K562 (cell line): ENCODE data around the gene SLC43A1. TPM values are rescaled to one million over a fixed set of nuclear protein-coding genes. Genes with fewer than 3 reads are reported as not detected.

Experiments
- ATAC-seq: fragments of 200-7000 bp; cut with Tn5 transposase; 3 replicates; pipeline ENCODE4 v1.9.1; 2020; ENCODE audit warnings: moderate library complexity
- BruUV-seq: library from RNA; stranded (reverse); fragments of 400-500 nt; replicated peaks from 2 replicates; lab custom pipeline; 2021; lab: Mats Ljungman, UMichigan
- CTCF ChIA-PET: fragments of 300-600 bp; formaldehyde crosslinking; extraction: SDS; loops from one replicate; lab custom pipeline; 2021; ENCODE audit warnings: low intra/inter-chr PET ratio; lab: Yijun Ruan, JAX
- POLR2A ChIA-PET: fragments of 300-600, 350-650 bp; sonication (Branson Sonifier 250); formaldehyde crosslinking; extraction: SDS; loops from one replicate; lab custom pipeline; 2021; ENCODE audit warnings: antibody characterized with exemption, inconsistent platforms; lab: Yijun Ruan, JAX
- DNase-seq, 4 experiments: peaks; one replicate each; pipeline versions ENCODE4 v3.0.0 to v3.0.0-alpha.2; 2011 to 2018; ENCODE audit warnings: low spot score in 3 of 4, mixed read lengths in 3 of 4; ENCODE audit errors: extremely low read depth in 1 of 4
- FAIRE-seq: peaks from 2 replicates; lab custom pipeline; 2011; peaks lifted over from hg19 to GRCh38; lab: Jason Lieb, UNC
- H2AFZ ChIP-seq: 2 replicates; pipeline ENCODE4 v1.6.0; 2011; ENCODE audit warnings: low read depth, low read length, control low read depth, inconsistent platforms
- H3K27ac ChIP-seq: fragments of 200-600 bp; 3 replicates; pipeline ENCODE4 v1.8.0; 2011; ENCODE audit warnings: low read depth, mild to moderate bottlenecking, control low read depth, inconsistent platforms, low read length, moderate library complexity, mixed read lengths; ENCODE audit errors: extremely low read depth
- H3K27me3 ChIP-seq, 2 experiments: fragments of 300-600 bp in 1 of 2; 2 replicates in 1 of 2; 3 replicates in 1 of 2; pipeline versions ENCODE4 v1.6.0 to v1.8.0; 2011; ENCODE audit warnings: inconsistent platforms in 2 of 2, low read length in 2 of 2, mild to moderate bottlenecking in 1 of 2, mixed read lengths in 1 of 2, moderate library complexity in 1 of 2; ENCODE audit not compliant: control insufficient read depth in 2 of 2, insufficient read depth in 2 of 2
- H3K36me3 ChIP-seq: fragments of 300-600 bp; 3 replicates; pipeline ENCODE4 v1.8.0; 2011; ENCODE audit warnings: mild to moderate bottlenecking, low read length, inconsistent platforms; ENCODE audit not compliant: control insufficient read depth, insufficient read depth
- H3K4me1 ChIP-seq, 2 experiments: fragments of 200-600 bp in 1 of 2; replicated peaks in 1 of 2; 2 replicates in 1 of 2; 3 replicates in 1 of 2; pipeline versions ENCODE4 v1.5.1 to v1.8.0; 2011; ENCODE audit warnings: inconsistent platforms in 2 of 2, low read length in 2 of 2, mild to moderate bottlenecking in 1 of 2, mixed read lengths in 1 of 2, moderate library complexity in 1 of 2; ENCODE audit not compliant: control insufficient read depth in 2 of 2, insufficient read depth in 2 of 2
- H3K4me2 ChIP-seq: 2 replicates; pipeline ENCODE4 v1.6.1; 2011; ENCODE audit warnings: low read length, control low read depth, inconsistent platforms, mixed read lengths; ENCODE audit not compliant: insufficient read depth
- H3K4me3 ChIP-seq: fragments of 200-600 bp; sonication (generic), shearing (Covaris generic); 2 replicates; pipeline ENCODE4 v1.5.1; 2016; ENCODE audit warnings: control low read depth, inconsistent platforms
- H3K79me2 ChIP-seq: fragments of 200-600 bp; 3 replicates; pipeline ENCODE4 v1.8.0; 2011; ENCODE audit warnings: low read length, inconsistent platforms; ENCODE audit not compliant: control insufficient read depth, insufficient read depth
- H3K9ac ChIP-seq, 2 experiments: 2 replicates each; pipeline versions ENCODE4 v1.6.0 to v1.6.1; 2011; ENCODE audit warnings: low read depth in 2 of 2, low read length in 2 of 2, control low read depth in 1 of 2, inconsistent platforms in 1 of 2, mild to moderate bottlenecking in 1 of 2, mixed read lengths in 1 of 2; ENCODE audit not compliant: insufficient read depth in 1 of 2
- H3K9me1 ChIP-seq: one replicate; pipeline ENCODE4 v1.6.0; 2011; ENCODE audit warnings: inconsistent platforms, mild to moderate bottlenecking, low read length, moderate library complexity; ENCODE audit not compliant: control insufficient read depth, insufficient read depth
- H3K9me3 ChIP-seq: replicated peaks from 2 replicates; pipeline ENCODE4 v1.5.1; 2011; ENCODE audit warnings: low read depth, low read length, inconsistent platforms; ENCODE audit not compliant: control insufficient read depth, insufficient read depth
- H4K20me1 ChIP-seq: replicated peaks from 2 replicates; pipeline ENCODE4 v1.6.1; 2011; ENCODE audit warnings: low read length, inconsistent platforms, mixed read lengths; ENCODE audit not compliant: control insufficient read depth, insufficient read depth
- ELF1 ChIP-seq: fragments of 200-800 bp; sonication (Bioruptor generic); IDR thresholded peaks from 2 replicates; pipeline ENCODE4 v1.6.1; 2016; ENCODE audit warnings: missing genetic modification characterization, missing compliant biosample characterization
- POLR2G ChIP-seq: fragments of 200-400 bp; formaldehyde crosslinking; IDR thresholded peaks from 2 replicates; pipeline ENCODE4 v1.6.1; 2017; ENCODE audit warnings: low read depth, mild to moderate bottlenecking, antibody characterized with exemption, low read length, moderate library complexity
- SPI1 ChIP-seq: IDR thresholded peaks from 2 replicates; pipeline ENCODE4 v1.6.1; 2011; ENCODE audit warnings: low read depth, low read length, control low read depth, borderline replicate concordance
- ZNF311 ChIP-seq: fragments of 250-450 bp; sonication (Bioruptor Pico); IDR thresholded peaks from 2 replicates; pipeline ENCODE4 v1.4.0; 2020; ENCODE audit warnings: mild to moderate bottlenecking, moderate library complexity
- ZNF316 ChIP-seq: fragments of 450-650 bp; IDR thresholded peaks from 2 replicates; pipeline ENCODE4 v1.6.1; 2016
- ZNF507 ChIP-seq: conservative IDR thresholded peaks from 2 replicates; pipeline ENCODE4 v1.6.1; 2017; ENCODE audit warnings: missing genetic modification characterization, missing compliant biosample characterization
- WGBS: fragments of 100-300 bp; shearing (Covaris generic); methylation state at CpG from one replicate; pipeline ENCODE4 v1.1.6; 2016; ENCODE audit warnings: low coverage, mixed read lengths; ENCODE audit not compliant: insufficient coverage; ENCODE audit errors: missing lambda C conversion rate; 5-methylcytosine and 5-hydroxymethylcytosine counted together
- in situ Hi-C: fragments of 300-500 bp; cut with MboI; formaldehyde crosslinking; loops from 4 replicates; pipeline ENCODE4 v1.15.0; 2018; ENCODE audit warnings: inconsistent platforms, mixed read lengths
- intact Hi-C: fragments of 100-400 bp; cut with micrococcal nuclease; formaldehyde crosslinking; loops from 2 replicates; pipeline ENCODE4 v1.14.2; 2022
- polyA plus RNA-seq, 8 experiments: library from polyadenylated mRNA; depleted of rRNA in 4 of 8; stranded (reverse) in 5 of 8; unstranded in 3 of 8; fragments of >200 nt; fragmentation: Nextera tagmentation in 2 of 8; fragmentation: Illumina TruSeq in 1 of 8; extraction: Ambion mirVana in 2 of 8; extraction: Trizol in 1 of 8; gene quantifications; 2 replicates each; pipeline versions ENCODE4 v1.2.1 to v1.2.3, GENCODE V29; 2011 to 2014; ENCODE audit warnings: inconsistent platforms in 1 of 8, missing spikeins in 1 of 8
- total RNA-seq, 7 experiments: library from RNA; depleted of rRNA in 6 of 7; stranded (reverse); fragments of >200 nt in 6 of 7; fragmentation: Illumina TruSeq in 2 of 7; extraction: Trizol in 2 of 7; gene quantifications; 2 replicates each; pipeline versions ENCODE4 v1.2.1 to v1.2.3, GENCODE V29; 2011 to 2021; ENCODE audit warnings: low replicate concordance in 1 of 7
- TF ChIP-seq, protein P1 (sequence below): sonication (generic); formaldehyde crosslinking; IDR thresholded peaks from 2 replicates; pipeline ENCODE4 v1.4.0; 2020; ENCODE audit warnings: mild to moderate bottlenecking, missing genetic modification reagents
- TF ChIP-seq, protein P2 (sequence below): fragments of 450-650 bp; IDR thresholded peaks from 2 replicates; pipeline ENCODE4 v1.6.1; 2014; ENCODE audit warnings: low read depth, mild to moderate bottlenecking, moderate library complexity, borderline replicate concordance
- TF ChIP-seq, protein P3 (sequence below): fragments of 250-450 bp; sonication (Bioruptor Pico); IDR thresholded peaks from 2 replicates; pipeline ENCODE4 v1.8.0; 2021; ENCODE audit warnings: mild to moderate bottlenecking, moderate library complexity
- TF ChIP-seq, protein P4 (sequence below): sonication (generic); formaldehyde crosslinking; IDR thresholded peaks from 2 replicates; pipeline ENCODE4 v1.8.0; 2022; ENCODE audit warnings: missing genetic modification reagents, mild to moderate bottlenecking, moderate library complexity, borderline replicate concordance
- TF ChIP-seq, protein P5 (sequence below): fragments of 250-450 bp; sonication (Bioruptor Pico); IDR thresholded peaks from 2 replicates; pipeline ENCODE4 v1.4.0; 2020

Gene SLC43A1
- total and polyA plus RNA-seq, 9 of the 15 experiments (the other 6 are each of a cell fraction or from before 2014, with no cell fraction given), result 2.6 to 41.8 (median 24.6) TPM

DNA sequence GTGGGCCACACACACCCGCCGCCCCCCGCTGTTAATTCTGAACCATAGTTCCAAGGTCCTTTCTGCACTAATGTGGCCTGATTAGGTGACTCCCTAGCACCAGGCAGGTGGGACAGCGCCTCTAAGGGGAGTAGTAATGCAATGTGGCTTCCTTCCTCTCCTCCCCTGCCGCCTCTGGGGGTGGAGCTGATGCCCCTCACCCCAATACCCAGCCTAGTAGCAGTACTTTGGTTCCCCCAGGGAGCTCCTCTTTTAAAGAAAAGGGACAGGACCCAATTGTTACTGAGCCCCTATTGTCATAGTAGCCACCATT is 40.7 kb downstream of the SLC43A1 start (continued):
- TF ChIP-seq, protein P1, sequence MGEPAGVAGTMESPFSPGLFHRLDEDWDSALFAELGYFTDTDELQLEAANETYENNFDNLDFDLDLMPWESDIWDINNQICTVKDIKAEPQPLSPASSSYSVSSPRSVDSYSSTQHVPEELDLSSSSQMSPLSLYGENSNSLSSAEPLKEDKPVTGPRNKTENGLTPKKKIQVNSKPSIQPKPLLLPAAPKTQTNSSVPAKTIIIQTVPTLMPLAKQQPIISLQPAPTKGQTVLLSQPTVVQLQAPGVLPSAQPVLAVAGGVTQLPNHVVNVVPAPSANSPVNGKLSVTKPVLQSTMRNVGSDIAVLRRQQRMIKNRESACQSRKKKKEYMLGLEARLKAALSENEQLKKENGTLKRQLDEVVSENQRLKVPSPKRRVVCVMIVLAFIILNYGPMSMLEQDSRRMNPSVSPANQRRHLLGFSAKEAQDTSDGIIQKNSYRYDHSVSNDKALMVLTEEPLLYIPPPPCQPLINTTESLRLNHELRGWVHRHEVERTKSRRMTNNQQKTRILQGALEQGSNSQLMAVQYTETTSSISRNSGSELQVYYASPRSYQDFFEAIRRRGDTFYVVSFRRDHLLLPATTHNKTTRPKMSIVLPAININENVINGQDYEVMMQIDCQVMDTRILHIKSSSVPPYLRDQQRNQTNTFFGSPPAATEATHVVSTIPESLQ (CRISPR knock-in tag), result no peak
- TF ChIP-seq, protein P2, sequence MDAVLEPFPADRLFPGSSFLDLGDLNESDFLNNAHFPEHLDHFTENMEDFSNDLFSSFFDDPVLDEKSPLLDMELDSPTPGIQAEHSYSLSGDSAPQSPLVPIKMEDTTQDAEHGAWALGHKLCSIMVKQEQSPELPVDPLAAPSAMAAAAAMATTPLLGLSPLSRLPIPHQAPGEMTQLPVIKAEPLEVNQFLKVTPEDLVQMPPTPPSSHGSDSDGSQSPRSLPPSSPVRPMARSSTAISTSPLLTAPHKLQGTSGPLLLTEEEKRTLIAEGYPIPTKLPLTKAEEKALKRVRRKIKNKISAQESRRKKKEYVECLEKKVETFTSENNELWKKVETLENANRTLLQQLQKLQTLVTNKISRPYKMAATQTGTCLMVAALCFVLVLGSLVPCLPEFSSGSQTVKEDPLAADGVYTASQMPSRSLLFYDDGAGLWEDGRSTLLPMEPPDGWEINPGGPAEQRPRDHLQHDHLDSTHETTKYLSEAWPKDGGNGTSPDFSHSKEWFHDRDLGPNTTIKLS, result no peak
- TF ChIP-seq, all 486 proteins: peak for 1

DNA sequence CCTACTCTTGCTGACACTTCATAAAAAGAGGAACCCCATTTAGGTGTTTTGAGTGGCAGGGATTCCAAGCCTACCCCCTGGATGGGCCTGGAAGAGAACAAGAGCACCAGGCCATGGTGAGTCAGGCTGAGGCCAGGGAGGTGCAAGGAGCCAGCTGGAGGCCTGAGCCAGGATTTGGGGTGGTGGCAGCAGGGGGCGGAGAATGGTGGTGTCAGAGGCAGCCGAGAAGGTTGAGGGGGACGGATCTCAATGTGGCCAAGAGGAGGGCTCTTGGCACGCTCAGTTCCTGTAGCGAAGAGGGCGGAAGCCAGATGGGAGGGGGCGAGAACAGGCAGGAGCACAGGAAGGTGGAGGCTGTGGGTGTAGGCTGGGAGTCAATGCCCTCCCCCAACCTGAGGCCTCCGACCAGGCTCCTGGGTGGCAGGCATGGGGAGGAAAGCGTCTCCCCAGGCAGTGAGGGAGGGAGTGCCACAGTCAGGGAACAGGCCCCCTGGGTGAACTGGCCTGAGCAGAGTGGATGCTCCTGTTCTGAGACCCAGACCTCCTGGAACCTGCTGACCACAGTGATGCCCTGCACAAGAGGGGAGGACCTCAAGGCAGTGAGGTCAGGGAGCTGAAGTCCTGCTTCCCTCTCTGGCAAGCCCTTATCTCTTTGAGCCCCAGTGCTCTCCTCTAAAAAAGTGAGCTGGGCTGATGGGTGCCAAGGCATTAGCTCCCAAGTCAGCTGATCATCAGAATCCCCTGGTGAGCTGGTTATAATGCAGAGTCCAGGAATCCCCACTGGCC is 41.3 kb downstream of the SLC43A1 start:
- no peaks in the 10 kb centered on the region for H3K27me3 ChIP-seq
- H2AFZ ChIP-seq, result no peak overlapping the region
- H3K27ac ChIP-seq, result no peak overlapping the region
- no peaks in the 10 kb centered on the region for H3K9me1 ChIP-seq
- no peak overlapping the region for H3K4me2 ChIP-seq
- intact Hi-C loops (no loop called here), in situ Hi-C loops (no loop called here)
- BruUV-seq, result no TSS peak
- no peak overlapping the region for H3K4me3 ChIP-seq
- DNase-seq, result peak; percentile 34 to 42 (median 36)
- H3K9ac ChIP-seq, result peak overlapping the region in 1 of 2 experiments; percentile 75; a peak in 2 of 4 replicates
- H3K79me2 ChIP-seq, result no peaks in the 10 kb centered on the region
- WGBS, result 24% methylated on average over 9 of the region's 9 CpGs
- H4K20me1 ChIP-seq, result no peaks in the 10 kb centered on the region; the same call in 1 of the 2 replicates
- peaks cover 23 to 31% of the 10 kb centered on the region in 2 experiments for H3K4me1 ChIP-seq
- peak; percentile 45 for ATAC-seq
- no peak for FAIRE-seq
- ChIA-PET CTCF (no interaction called here), POLR2A (interaction anchor here (0.7 to 1.3 kb wide), 5 partner anchors 10 to 163 kb away, joined by 3 to 6 read pairs (median 4); no protein-coding TSS in a partner anchor)
- peaks cover 3% of the 10 kb centered on the region; the same call in 1 of the 3 replicates for H3K36me3 ChIP-seq
- H3K9me3 ChIP-seq, result no peaks in the 10 kb centered on the region
- TF ChIP-seq SPI1, result peak; percentile 97
- TF ChIP-seq POLR2G, result peak; percentile 63
- TF ChIP-seq, protein P3, sequence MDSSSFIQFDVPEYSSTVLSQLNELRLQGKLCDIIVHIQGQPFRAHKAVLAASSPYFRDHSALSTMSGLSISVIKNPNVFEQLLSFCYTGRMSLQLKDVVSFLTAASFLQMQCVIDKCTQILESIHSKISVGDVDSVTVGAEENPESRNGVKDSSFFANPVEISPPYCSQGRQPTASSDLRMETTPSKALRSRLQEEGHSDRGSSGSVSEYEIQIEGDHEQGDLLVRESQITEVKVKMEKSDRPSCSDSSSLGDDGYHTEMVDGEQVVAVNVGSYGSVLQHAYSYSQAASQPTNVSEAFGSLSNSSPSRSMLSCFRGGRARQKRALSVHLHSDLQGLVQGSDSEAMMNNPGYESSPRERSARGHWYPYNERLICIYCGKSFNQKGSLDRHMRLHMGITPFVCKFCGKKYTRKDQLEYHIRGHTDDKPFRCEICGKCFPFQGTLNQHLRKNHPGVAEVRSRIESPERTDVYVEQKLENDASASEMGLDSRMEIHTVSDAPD, result no peak
- no peak for TF ChIP-seq ZNF311 (CRISPR knock-in tag)
- peak; percentile 42; the same call in 1 of the 2 replicates for TF ChIP-seq ZNF316
- TF ChIP-seq, protein P4, sequence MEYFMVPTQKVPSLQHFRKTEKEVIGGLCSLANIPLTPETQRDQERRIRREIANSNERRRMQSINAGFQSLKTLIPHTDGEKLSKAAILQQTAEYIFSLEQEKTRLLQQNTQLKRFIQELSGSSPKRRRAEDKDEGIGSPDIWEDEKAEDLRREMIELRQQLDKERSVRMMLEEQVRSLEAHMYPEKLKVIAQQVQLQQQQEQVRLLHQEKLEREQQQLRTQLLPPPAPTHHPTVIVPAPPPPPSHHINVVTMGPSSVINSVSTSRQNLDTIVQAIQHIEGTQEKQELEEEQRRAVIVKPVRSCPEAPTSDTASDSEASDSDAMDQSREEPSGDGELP, result peak; percentile 52; the same call in 1 of the 2 replicates
- TF ChIP-seq ZNF507 (tag), result no peak
- TF ChIP-seq ELF1 (tag), result no peak
- TF ChIP-seq, protein P5, sequence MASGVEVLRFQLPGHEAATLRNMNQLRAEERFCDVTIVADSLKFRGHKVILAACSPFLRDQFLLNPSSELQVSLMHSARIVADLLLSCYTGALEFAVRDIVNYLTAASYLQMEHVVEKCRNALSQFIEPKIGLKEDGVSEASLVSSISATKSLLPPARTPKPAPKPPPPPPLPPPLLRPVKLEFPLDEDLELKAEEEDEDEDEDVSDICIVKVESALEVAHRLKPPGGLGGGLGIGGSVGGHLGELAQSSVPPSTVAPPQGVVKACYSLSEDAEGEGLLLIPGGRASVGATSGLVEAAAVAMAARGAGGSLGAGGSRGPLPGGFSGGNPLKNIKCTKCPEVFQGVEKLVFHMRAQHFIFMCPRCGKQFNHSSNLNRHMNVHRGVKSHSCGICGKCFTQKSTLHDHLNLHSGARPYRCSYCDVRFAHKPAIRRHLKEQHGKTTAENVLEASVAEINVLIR (CRISPR knock-in tag), result no peak
